ENCODE measurements around the gene ASTN2.

DNA sequence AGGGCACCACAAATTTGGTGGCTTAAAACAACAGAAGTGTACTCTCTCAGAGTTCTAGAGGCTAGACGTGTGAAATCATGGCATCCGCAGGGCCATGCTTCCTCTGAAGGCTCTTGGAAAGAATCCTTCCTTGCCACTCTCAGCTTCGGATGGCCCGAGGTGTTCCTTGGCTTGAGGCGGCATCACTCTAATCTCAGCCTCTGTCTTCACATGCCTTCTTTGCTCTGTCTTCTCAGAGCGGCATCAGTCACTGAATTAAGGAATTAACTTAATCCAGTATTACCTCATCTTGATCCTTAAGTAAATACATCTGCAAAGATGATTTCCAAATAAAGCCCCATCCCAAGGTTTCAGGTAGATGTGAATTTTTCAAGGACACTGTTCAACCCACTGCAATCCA is 938.9 kb downstream of the ASTN2 start:
- TF ChIP-seq POLR2A (IDR thresholded peaks at IDR 0.05) (no peak), CTCF (IDR thresholded peaks at IDR 0.05) (no peak)

Data from Peyer's patch (tissue), 4 donors.